Liver (tissue), 9 donors: ENCODE results near the gene NIT2. TPM values are rescaled to one million over a fixed set of nuclear protein-coding genes. Genes with fewer than 3 reads are reported as not detected.

ENCODE experiments used
- DNase-seq: peaks from one replicate; pipeline ENCODE4 v3.0.0-alpha.2; 2017; ENCODE audit warnings: low spot score
- H3K27ac ChIP-seq, 2 donors: one replicate each; pipeline ENCODE4 v1.7.0; 2013; ENCODE audit warnings: inconsistent platforms in 2 of 2, low read length in 2 of 2, control low read depth in 1 of 2, low read depth in 1 of 2, mild to moderate bottlenecking in 1 of 2
- H3K27me3 ChIP-seq, 4 donors: one replicate each; pipeline versions ENCODE4 v1.6.1 to v1.7.0; 2013; ENCODE audit warnings: low read length in 3 of 4, inconsistent platforms in 1 of 4, mild to moderate bottlenecking in 1 of 4, moderate library complexity in 1 of 4; ENCODE audit not compliant: control insufficient read depth in 4 of 4, insufficient read depth in 4 of 4
- H3K36me3 ChIP-seq, 4 donors: one replicate each; pipeline versions ENCODE4 v1.6.1 to v1.7.0; 2013; ENCODE audit warnings: low read length in 3 of 4, mild to moderate bottlenecking in 3 of 4, low read depth in 1 of 4, moderate library complexity in 1 of 4; ENCODE audit not compliant: control insufficient read depth in 4 of 4, insufficient read depth in 3 of 4
- H3K4me1 ChIP-seq, 4 donors: one replicate each; pipeline versions ENCODE4 v1.6.1 to v1.7.0; 2013; ENCODE audit warnings: low read length in 3 of 4, mild to moderate bottlenecking in 3 of 4, moderate library complexity in 1 of 4; ENCODE audit not compliant: control insufficient read depth in 4 of 4, insufficient read depth in 4 of 4
- H3K4me3 ChIP-seq, 3 donors: one replicate each; pipeline versions ENCODE4 v1.6.1 to v1.7.0; 2013; ENCODE audit warnings: low read length in 3 of 3, control low read depth in 1 of 3, low read depth in 1 of 3, mild to moderate bottlenecking in 1 of 3
- H3K9ac ChIP-seq, 2 donors: one replicate each; pipeline ENCODE4 v1.7.0; 2013; ENCODE audit warnings: low read length in 2 of 2, mild to moderate bottlenecking in 2 of 2, moderate library complexity in 2 of 2, control low read depth in 1 of 2, low read depth in 1 of 2
- H3K9me3 ChIP-seq, 4 donors: one replicate each; pipeline versions ENCODE4 v1.6.1 to v1.7.0; 2013; ENCODE audit warnings: low read length in 3 of 4; ENCODE audit not compliant: control insufficient read depth in 4 of 4
- ATF3 ChIP-seq: IDR thresholded peaks from 2 replicates; pipeline ENCODE4 v1.6.1; 2016; ENCODE audit warnings: antibody characterized with exemption
- CTCF ChIP-seq: fragments of 150-350 bp; IDR thresholded peaks from 2 replicates; pipeline ENCODE4 v1.5.1; 2017; ENCODE audit warnings: improper control_type of control experiment, low read depth, low read length; ENCODE audit not compliant: missing input control
- EGR1 ChIP-seq, 2 donors: IDR thresholded peaks; 2 replicates each; pipeline ENCODE4 v1.6.1; 2016 to 2018; ENCODE audit warnings: antibody characterized with exemption in 2 of 2, low read depth in 2 of 2
- FOXA1 ChIP-seq: IDR thresholded peaks from 2 replicates; pipeline ENCODE4 v1.6.1; 2016; ENCODE audit warnings: antibody characterized with exemption
- FOXA2 ChIP-seq: IDR thresholded peaks from 2 replicates; pipeline ENCODE4 v1.6.1; 2016; ENCODE audit warnings: antibody characterized with exemption
- GABPA ChIP-seq, 2 donors: IDR thresholded peaks in 1 of 2; conservative IDR thresholded peaks in 1 of 2; 2 replicates each; pipeline ENCODE4 v1.6.1; 2016; ENCODE audit warnings: antibody characterized with exemption in 2 of 2, mild to moderate bottlenecking in 1 of 2, moderate library complexity in 1 of 2
- HNF4A ChIP-seq, 2 donors: conservative IDR thresholded peaks; 2 replicates each; pipeline ENCODE4 v1.6.1; 2016; ENCODE audit warnings: antibody characterized with exemption in 2 of 2, mild to moderate bottlenecking in 2 of 2
- HNF4G ChIP-seq: IDR thresholded peaks from 2 replicates; pipeline ENCODE4 v1.6.1; 2016; ENCODE audit warnings: antibody characterized with exemption
- JUND ChIP-seq, 2 donors: IDR thresholded peaks; 2 replicates each; pipeline ENCODE4 v1.6.1; 2016; ENCODE audit warnings: antibody characterized with exemption in 2 of 2
- MAX ChIP-seq: IDR thresholded peaks from 2 replicates; pipeline ENCODE4 v1.6.1; 2016; ENCODE audit warnings: antibody characterized with exemption
- NR2F2 ChIP-seq: IDR thresholded peaks from 2 replicates; pipeline ENCODE4 v1.6.1; 2016; ENCODE audit warnings: antibody characterized with exemption
- RAD21 ChIP-seq, 2 donors: IDR thresholded peaks; 2 replicates each; pipeline ENCODE4 v1.6.1; 2016; ENCODE audit warnings: antibody characterized with exemption in 2 of 2, mild to moderate bottlenecking in 2 of 2
- REST ChIP-seq: IDR thresholded peaks from 2 replicates; pipeline ENCODE4 v1.6.1; 2016; ENCODE audit warnings: antibody characterized with exemption, mild to moderate bottlenecking
- RXRA ChIP-seq, 2 donors: IDR thresholded peaks; 2 replicates each; pipeline ENCODE4 v1.6.1; 2017 to 2018; ENCODE audit warnings: antibody characterized with exemption in 2 of 2, mild to moderate bottlenecking in 1 of 2
- SP1 ChIP-seq: IDR thresholded peaks from 2 replicates; pipeline ENCODE4 v1.6.1; 2018; ENCODE audit warnings: antibody characterized with exemption, mild to moderate bottlenecking
- TAF1 ChIP-seq: conservative IDR thresholded peaks from 2 replicates; pipeline ENCODE4 v1.6.1; 2016; ENCODE audit warnings: antibody characterized with exemption, mild to moderate bottlenecking
- YY1 ChIP-seq: IDR thresholded peaks from 2 replicates; pipeline ENCODE4 v1.6.1; 2016; ENCODE audit warnings: antibody characterized with exemption, mild to moderate bottlenecking
- ZBTB33 ChIP-seq: IDR thresholded peaks from 2 replicates; pipeline ENCODE4 v1.6.1; 2016; ENCODE audit warnings: antibody characterized with exemption
- WGBS: extraction: QIAGEN DNeasy Blood & Tissue Kit; methylation state at CpG from one replicate; pipeline ENCODE4 v1.1.7; 2013; 5-methylcytosine and 5-hydroxymethylcytosine counted together
- polyA plus RNA-seq, 2 donors: library from polyadenylated mRNA; stranded (reverse) in 1 of 2; unstranded in 1 of 2; fragments of 200-250 nt in 1 of 2; fragments of >200 nt in 1 of 2; fragmentation: Nextera tagmentation in 1 of 2; extraction: Ambion mirVana in 1 of 2; gene quantifications; one replicate each; pipeline versions ENCODE4 v1.2.1 to v1.2.3, GENCODE V29; 2013 to 2015
- total RNA-seq, 2 donors: library from RNA; depleted of rRNA; stranded (reverse); fragments of >200 nt; gene quantifications; one replicate each; pipeline ENCODE4 v1.2.3, GENCODE V29; 2014
- donor health status: healthy.
- donor health status: healthy.
- donor health status: healthy.
- donor health status: healthy.
- donor health status: healthy.

The NIT2 gene
- total and polyA plus RNA-seq, 4 donors = 32.4 to 243 (median 55.3) TPM

GRCh38 chr3:100333051-100333450 lies 1.5 kb upstream of the NIT2 start (continued):
- TF ChIP-seq GABPA (IDR thresholded peaks at IDR 0.05 in 1 of 2, conservative IDR thresholded peaks at IDR 0.05 in 1 of 2) (no peak), EGR1 (IDR thresholded peaks at IDR 0.05; ENCODE audit: low read depth in 2 of 2) (no peak)

GRCh38 chr3:100333970-100334487 lies 528 bp upstream of the NIT2 start:
- TF ChIP-seq EGR1 (IDR thresholded peaks at IDR 0.05; ENCODE audit: low read depth in 2 of 2) (no peak), FOXA1 (no peak), JUND (IDR thresholded peaks at IDR 0.05) (no peak), REST (no peak), RAD21 (IDR thresholded peaks at IDR 0.05) (no peak), FOXA2 (no peak), ZBTB33 (no peak), YY1 (no peak), HNF4G (no peak), MAX (no peak), RXRA (IDR thresholded peaks at IDR 0.05) (no peak), TAF1 (no peak), HNF4A (conservative IDR thresholded peaks at IDR 0.05) (no peak), SP1 (no peak), CTCF (no peak), GABPA (IDR thresholded peaks at IDR 0.05 in 1 of 2, conservative IDR thresholded peaks at IDR 0.05 in 1 of 2) (no peak), ATF3 (no peak), NR2F2 (no peak)
- Histone ChIP-seq H3K4me3 (peak overlapping the region; percentile 58 to 91 (median 66)), H3K4me1 (peaks cover 7 to 63% (median 45%) of the 10 kb centered on the region in 4 donors), H3K9ac (peak overlapping the region in 1 of 2 donors; percentile 84), H3K36me3 (peaks cover 0 to 2% (median 0%) of the 10 kb centered on the region in 4 donors), H3K27me3 (no peaks in the 10 kb centered on the region), H3K27ac (peak overlapping the region; percentile 59 to 90), H3K9me3 (no peaks in the 10 kb centered on the region)
- WGBS = 31% methylated on average over 14 of the region's 14 CpGs
- DNase-seq = no peak
